ENCODE results near the gene DCAF7. TPM values are rescaled to one million over a fixed set of nuclear protein-coding genes. Genes with fewer than 3 reads are reported as not detected.

DCAF7 gene
- total RNA-seq, 2 donors from 2014 or later: 96.0 to 114 TPM

DNA sequence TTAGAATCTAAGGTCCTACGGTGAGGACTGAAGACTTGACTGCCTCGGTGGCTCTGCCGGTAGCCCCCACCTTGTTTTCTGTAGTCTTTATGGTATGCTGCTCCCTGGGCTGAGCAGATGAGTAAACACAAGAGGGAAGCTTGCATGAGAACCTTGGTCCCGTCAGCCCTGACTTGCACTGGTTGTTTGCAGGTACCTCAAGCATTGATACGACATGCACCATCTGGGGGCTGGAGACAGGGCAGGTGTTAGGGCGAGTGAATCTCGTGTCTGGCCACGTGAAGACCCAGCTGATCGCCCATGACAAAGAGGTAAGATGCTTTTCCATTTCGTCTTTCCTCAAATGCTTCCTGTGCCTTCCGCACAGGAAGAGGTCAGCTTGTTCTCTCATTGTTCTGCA lies 29.4 kb downstream of the DCAF7 start:
- Histone ChIP-seq H3K4me3 (ENCODE audit: low read length) (no peak overlapping the region), H3K9me3 (ENCODE audit: control insufficient read depth, low read length) (no peaks in the 10 kb centered on the region), H3K4me1 (ENCODE audit: control insufficient read depth, insufficient read depth, low read length) (no peaks in the 10 kb centered on the region), H3K36me3 (ENCODE audit: control insufficient read depth, insufficient read depth, low read length) (peaks cover 42% of the 10 kb centered on the region), H3K27me3 (ENCODE audit: control insufficient read depth, insufficient read depth, low read length, poor library complexity, severe bottlenecking) (no peaks in the 10 kb centered on the region), H3K27ac (ENCODE audit: low read depth, low read length) (no peak overlapping the region), H3K9ac (ENCODE audit: extremely low read depth, low read length, poor library complexity, severe bottlenecking) (no peak overlapping the region)
- peak overlapping the region; percentile 77 for H3K27ac Mint-ChIP-seq
- peak; percentile 49 for DNase-seq
- TF ChIP-seq, protein P1, sequence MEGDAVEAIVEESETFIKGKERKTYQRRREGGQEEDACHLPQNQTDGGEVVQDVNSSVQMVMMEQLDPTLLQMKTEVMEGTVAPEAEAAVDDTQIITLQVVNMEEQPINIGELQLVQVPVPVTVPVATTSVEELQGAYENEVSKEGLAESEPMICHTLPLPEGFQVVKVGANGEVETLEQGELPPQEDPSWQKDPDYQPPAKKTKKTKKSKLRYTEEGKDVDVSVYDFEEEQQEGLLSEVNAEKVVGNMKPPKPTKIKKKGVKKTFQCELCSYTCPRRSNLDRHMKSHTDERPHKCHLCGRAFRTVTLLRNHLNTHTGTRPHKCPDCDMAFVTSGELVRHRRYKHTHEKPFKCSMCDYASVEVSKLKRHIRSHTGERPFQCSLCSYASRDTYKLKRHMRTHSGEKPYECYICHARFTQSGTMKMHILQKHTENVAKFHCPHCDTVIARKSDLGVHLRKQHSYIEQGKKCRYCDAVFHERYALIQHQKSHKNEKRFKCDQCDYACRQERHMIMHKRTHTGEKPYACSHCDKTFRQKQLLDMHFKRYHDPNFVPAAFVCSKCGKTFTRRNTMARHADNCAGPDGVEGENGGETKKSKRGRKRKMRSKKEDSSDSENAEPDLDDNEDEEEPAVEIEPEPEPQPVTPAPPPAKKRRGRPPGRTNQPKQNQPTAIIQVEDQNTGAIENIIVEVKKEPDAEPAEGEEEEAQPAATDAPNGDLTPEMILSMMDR (conservative IDR thresholded peaks at IDR 0.05): no peak
- H3K4me1 Mint-ChIP-seq: peaks cover 14% of the 10 kb centered on the region
- 88 to 90% methylated on average over 9 to 11 of the region's 11 CpGs for WGBS, 2 experiments (ENCODE audit: insufficient coverage in 1 of 2, insufficient read length in 1 of 2)
- peaks cover 39% of the 10 kb centered on the region for H3K36me3 Mint-ChIP-seq (ENCODE audit: low read depth)
- no peaks in the 10 kb centered on the region for H3K9me3 Mint-ChIP-seq
- H3K27me3 Mint-ChIP-seq (ENCODE audit: insufficient read depth): no peaks in the 10 kb centered on the region
- no peak overlapping the region for H3K4me3 Mint-ChIP-seq

DNA sequence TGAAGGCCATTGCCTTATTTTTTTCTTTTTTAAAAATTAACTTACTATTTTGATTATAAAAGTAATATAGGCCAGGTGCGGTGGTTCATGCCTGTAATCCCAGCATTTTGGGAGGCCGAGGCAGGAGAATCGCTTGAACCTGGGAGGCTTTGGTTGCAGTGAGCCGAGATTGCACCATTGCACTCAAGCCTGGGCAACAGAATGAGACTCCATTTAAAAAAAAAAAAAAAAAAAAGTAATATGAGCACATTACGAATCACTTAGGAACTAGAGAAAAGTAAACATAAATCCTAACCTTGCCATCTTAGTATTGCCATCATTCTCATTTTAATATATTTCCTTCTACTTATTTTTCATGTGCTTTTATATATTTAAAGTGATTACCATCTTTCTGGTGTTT lies 37.5 kb downstream of the DCAF7 start:
- Mint-ChIP-seq H3K27ac (no peak overlapping the region), H3K4me1 (no peaks in the 10 kb centered on the region), H3K9me3 (no peaks in the 10 kb centered on the region), H3K27me3 (ENCODE audit: insufficient read depth) (no peaks in the 10 kb centered on the region), H3K4me3 (no peak overlapping the region), H3K36me3 (ENCODE audit: low read depth) (peaks cover 72% of the 10 kb centered on the region)
- Histone ChIP-seq H3K9ac (ENCODE audit: extremely low read depth, low read length, poor library complexity, severe bottlenecking) (no peak overlapping the region), H3K9me3 (ENCODE audit: control insufficient read depth, low read length) (no peaks in the 10 kb centered on the region), H3K4me3 (ENCODE audit: low read length) (no peak overlapping the region), H3K4me1 (ENCODE audit: control insufficient read depth, insufficient read depth, low read length) (no peaks in the 10 kb centered on the region), H3K27me3 (ENCODE audit: control insufficient read depth, insufficient read depth, low read length, poor library complexity, severe bottlenecking) (no peaks in the 10 kb centered on the region), H3K27ac (ENCODE audit: low read depth, low read length) (no peak overlapping the region), H3K36me3 (ENCODE audit: control insufficient read depth, insufficient read depth, low read length) (peaks cover 62% of the 10 kb centered on the region)
- TF ChIP-seq, protein P1 (conservative IDR thresholded peaks at IDR 0.05): no peak
- 98 to 100% methylated on average over 4 to 5 of the region's 5 CpGs for WGBS, 2 experiments (ENCODE audit: insufficient coverage in 1 of 2, insufficient read length in 1 of 2)
- DNase-seq: no peak

DNA sequence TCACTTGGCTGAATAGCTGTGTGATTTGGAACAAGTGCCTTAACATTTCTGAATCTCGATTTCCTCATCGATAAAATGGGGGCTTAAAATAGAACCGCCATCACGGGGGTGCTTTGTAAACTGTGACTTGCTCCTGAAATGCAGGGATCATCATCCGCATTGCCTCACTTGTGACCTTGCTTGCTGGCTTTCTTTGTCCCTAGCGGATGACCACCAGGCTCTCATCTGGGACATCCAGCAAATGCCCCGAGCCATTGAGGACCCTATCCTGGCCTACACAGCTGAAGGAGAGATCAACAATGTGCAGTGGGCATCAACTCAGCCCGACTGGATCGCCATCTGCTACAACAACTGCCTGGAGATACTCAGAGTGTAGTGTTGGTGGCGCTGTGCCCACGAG lies 38.5 kb downstream of the DCAF7 start:
- Mint-ChIP-seq H3K4me1 (no peaks in the 10 kb centered on the region), H3K9me3 (no peaks in the 10 kb centered on the region), H3K36me3 (ENCODE audit: low read depth) (peaks cover 66% of the 10 kb centered on the region)

More for the DNA sequence above, 38.5 kb downstream of the DCAF7 start:
- Mint-ChIP-seq H3K27me3 (ENCODE audit: insufficient read depth) (no peaks in the 10 kb centered on the region), H3K27ac (no peak overlapping the region), H3K4me3 (no peak overlapping the region)
- Histone ChIP-seq H3K4me1 (ENCODE audit: control insufficient read depth, insufficient read depth, low read length) (no peaks in the 10 kb centered on the region), H3K27me3 (ENCODE audit: control insufficient read depth, insufficient read depth, low read length, poor library complexity, severe bottlenecking) (no peaks in the 10 kb centered on the region), H3K27ac (ENCODE audit: low read depth, low read length) (no peak overlapping the region), H3K36me3 (ENCODE audit: control insufficient read depth, insufficient read depth, low read length) (peaks cover 53% of the 10 kb centered on the region), H3K9ac (ENCODE audit: extremely low read depth, low read length, poor library complexity, severe bottlenecking) (no peak overlapping the region), H3K9me3 (ENCODE audit: control insufficient read depth, low read length) (no peaks in the 10 kb centered on the region), H3K4me3 (ENCODE audit: low read length) (no peak overlapping the region)
- DNase-seq: no peak
- TF ChIP-seq, protein P1 (conservative IDR thresholded peaks at IDR 0.05): no peak
- 96 to 99% methylated on average over 11 of the region's 11 CpGs for WGBS, 2 experiments (ENCODE audit: insufficient coverage in 1 of 2, insufficient read length in 1 of 2)
